Gastrocnemius medialis (tissue), 4 donors: ENCODE measurements around the gene SLCO3A1. TPM values are rescaled to one million over a fixed set of nuclear protein-coding genes. Genes with fewer than 3 reads are reported as not detected.
"Not testable (repeated sequence)": the region's sequence is repeated elsewhere in the genome, so short reads cannot be mapped to it uniquely, and the experiment has no call there.

ENCODE experiments used
- ATAC-seq, 2 donors: fragments of 150-250 bp; one replicate each; pipeline ENCODE4 v1.9.1; 2016
- DNase-seq, 2 donors: peaks; one replicate each; pipeline ENCODE4 v3.0.0-alpha.2; 2019
- H3K27ac ChIP-seq, 4 donors: fragments of 200-600 bp; sonication (generic); 1 replicate in 1 of 4; 2 replicates in 3 of 4; pipeline ENCODE4 v1.5.1; 2016 to 2018; ENCODE audit warnings: mild to moderate bottlenecking in 2 of 4, moderate library complexity in 1 of 4
- H3K27me3 ChIP-seq, 3 donors: fragments of 200-600 bp; sonication (generic) in 2 of 3; 1 replicate in 1 of 3; 2 replicates in 2 of 3; pipeline versions ENCODE4 v1.5.1 to v1.6.0; 2016 to 2019; ENCODE audit warnings: mild to moderate bottlenecking in 1 of 3, moderate library complexity in 1 of 3
- H3K36me3 ChIP-seq, 2 donors: fragments of 200-600 bp; sonication (generic) in 1 of 2; one replicate each; pipeline ENCODE4 v1.5.1; 2017 to 2018
- H3K4me1 ChIP-seq, 2 donors: fragments of 200-600 bp; sonication (generic) in 1 of 2; one replicate each; pipeline ENCODE4 v1.5.1; 2016 to 2017; ENCODE audit warnings: mild to moderate bottlenecking in 2 of 2
- H3K4me3 ChIP-seq, 4 donors: fragments of 200-600 bp; sonication (generic) in 3 of 4; 1 replicate in 1 of 4; 2 replicates in 3 of 4; pipeline ENCODE4 v1.5.1; 2016 to 2019; ENCODE audit warnings: mild to moderate bottlenecking in 2 of 4
- H3K9me3 ChIP-seq, 3 donors: fragments of 200-600 bp; sonication (generic) in 2 of 3; 1 replicate in 1 of 3; 2 replicates in 2 of 3; pipeline ENCODE4 v1.5.1; 2016 to 2019
- CTCF ChIP-seq, 5 experiments: fragments of 450-650 bp in 3 of 5; fragments of 200-600 bp in 2 of 5; sonication (generic) in 2 of 5; IDR thresholded peaks in 4 of 5; conservative IDR thresholded peaks in 1 of 5; 1 replicate in 4 of 5; 2 replicates in 1 of 5; pipeline ENCODE4 v1.5.1; 2016 to 2019; ENCODE audit warnings: antibody characterized with exemption in 5 of 5, mild to moderate bottlenecking in 3 of 5, moderate library complexity in 3 of 5
- POLR2A ChIP-seq, 2 donors: fragments of 450-650 bp; IDR thresholded peaks; one replicate each; pipeline ENCODE4 v1.6.1; 2017; ENCODE audit warnings: antibody characterized with exemption in 2 of 2, mild to moderate bottlenecking in 2 of 2, moderate library complexity in 2 of 2
- in situ Hi-C, 4 donors: fragments of 200-750 bp; cut with MboI; loops; one replicate each; pipeline versions ENCODE4 v1.15.0 to v1.8.0; 2017; ENCODE audit warnings: low sequenced_read_pairs in 4 of 4
- intact Hi-C: fragments of 100-400 bp; cut with DNase I; formaldehyde crosslinking; loops from one replicate; pipeline ENCODE4 v1.15.1; 2023; ENCODE audit warnings: low total_unique reads
- total RNA-seq, 4 donors: library from RNA; depleted of rRNA; stranded (reverse); fragments of >200 nt; gene quantifications; one replicate each; pipeline versions ENCODE4 v1.1.0 to v1.2.3, GENCODE V29; 2016

The SLCO3A1 gene
- total RNA-seq, 4 donors from 2014 or later: 1.3 to 3.6 (median 3.0) TPM

GRCh38 chr15:92197746-92198145, 344.2 kb downstream of the SLCO3A1 start:
- TF ChIP-seq POLR2A (IDR thresholded peaks at IDR 0.05) (no peak), CTCF (IDR thresholded peaks at IDR 0.05 in 4 of 5, conservative IDR thresholded peaks at IDR 0.05 in 1 of 5) (no peak)
- Histone ChIP-seq H3K36me3 (no peaks in the 10 kb centered on the region), H3K27me3 (no peaks in the 10 kb centered on the region), H3K4me3 (no peak overlapping the region), H3K9me3 (no peaks in the 10 kb centered on the region), H3K4me1 (no peaks in the 10 kb centered on the region), H3K27ac (no peak overlapping the region)
- no peak for ATAC-seq
- no peak for DNase-seq
- intact Hi-C loops (no loop called here), in situ Hi-C loops (no loop called here)

GRCh38 chr15:92200891-92201290, 347.4 kb downstream of the SLCO3A1 start:
- H3K36me3 ChIP-seq: no peaks in the 10 kb centered on the region
- H3K4me1 ChIP-seq: no peaks in the 10 kb centered on the region
- no peaks in the 10 kb centered on the region for H3K9me3 ChIP-seq
- H3K27ac ChIP-seq: no peak overlapping the region
- H3K4me3 ChIP-seq: no peak overlapping the region
- intact Hi-C loops: no loop called here
- TF ChIP-seq CTCF (IDR thresholded peaks at IDR 0.05 in 4 of 5, conservative IDR thresholded peaks at IDR 0.05 in 1 of 5) (no peak), POLR2A (IDR thresholded peaks at IDR 0.05) (no peak)
- no peak for DNase-seq
- in situ Hi-C loops: no loop called here
- no peaks in the 10 kb centered on the region for H3K27me3 ChIP-seq
- no peak for ATAC-seq

GRCh38 chr15:92205255-92205739, 351.8 kb downstream of the SLCO3A1 start:
- ATAC-seq (no peak), DNase-seq (no peak)
- in situ Hi-C loops: no loop called here

GRCh38 chr15:92207601-92208000, 354.1 kb downstream of the SLCO3A1 start:
- H3K4me1 ChIP-seq, H3K4me3 ChIP-seq, intact Hi-C loops, H3K36me3 ChIP-seq, H3K27ac ChIP-seq, in situ Hi-C loops, DNase-seq, H3K9me3 ChIP-seq, H3K27me3 ChIP-seq, ATAC-seq: not testable (repeated sequence)

More at GRCh38 chr15:92205255-92205739, 351.8 kb downstream of the SLCO3A1 start:
- Histone ChIP-seq H3K9me3 (no peaks in the 10 kb centered on the region), H3K27me3 (no peaks in the 10 kb centered on the region), H3K4me3 (no peak overlapping the region), H3K27ac (no peak overlapping the region), H3K4me1 (no peaks in the 10 kb centered on the region), H3K36me3 (no peaks in the 10 kb centered on the region)
- intact Hi-C loops: no loop called here
- TF ChIP-seq CTCF (IDR thresholded peaks at IDR 0.05 in 4 of 5, conservative IDR thresholded peaks at IDR 0.05 in 1 of 5) (no peak), POLR2A (IDR thresholded peaks at IDR 0.05) (no peak)
